NB4 (cell line): ENCODE data around the gene NENF.

Source experiments
- MYC ChIP-seq: IDR thresholded peaks from 2 replicates; pipeline ENCODE4 v1.6.1; 2011; ENCODE audit warnings: low read depth, low read length
- POLR2A ChIP-seq: IDR thresholded peaks from 2 replicates; pipeline ENCODE4 v1.6.1; 2011; ENCODE audit warnings: mild to moderate bottlenecking; ENCODE audit not compliant: insufficient read length; ENCODE audit errors: extremely low read depth
- TF ChIP-seq, protein P1 (sequence below): IDR thresholded peaks from one replicate; pipeline ENCODE4 v1.5.1; 2012; ENCODE audit warnings: low read depth, low read length

DNA sequence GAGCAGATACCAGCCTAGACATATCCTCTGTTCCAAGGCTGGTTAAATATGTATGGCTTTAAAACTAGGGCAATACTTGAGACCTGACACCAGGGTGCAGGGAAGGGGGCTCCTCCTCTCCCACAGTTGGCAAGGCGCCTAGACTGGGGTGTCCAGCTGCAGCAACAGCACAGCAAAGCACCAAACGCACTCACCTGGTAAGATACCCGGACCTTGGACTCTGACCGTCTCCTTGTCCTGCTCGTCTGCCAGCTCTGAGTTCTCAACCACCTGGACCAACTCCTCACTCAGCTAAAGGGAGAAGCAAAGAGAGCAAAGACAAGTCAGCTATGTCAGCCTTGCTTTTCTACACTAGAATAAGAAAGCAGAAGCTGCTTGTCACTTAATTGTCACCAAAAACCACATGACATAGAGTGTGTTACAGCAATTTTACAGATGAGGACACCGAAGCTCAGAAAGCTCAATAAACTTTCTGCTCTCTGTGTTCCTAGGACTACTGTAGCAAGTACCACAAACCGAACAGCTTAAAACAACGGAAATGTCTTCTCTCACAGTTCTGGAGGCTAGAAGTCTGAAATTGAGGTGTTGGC, 22.4 kb upstream of the NENF start:
- no peak for TF ChIP-seq POLR2A
- TF ChIP-seq, protein P1, sequence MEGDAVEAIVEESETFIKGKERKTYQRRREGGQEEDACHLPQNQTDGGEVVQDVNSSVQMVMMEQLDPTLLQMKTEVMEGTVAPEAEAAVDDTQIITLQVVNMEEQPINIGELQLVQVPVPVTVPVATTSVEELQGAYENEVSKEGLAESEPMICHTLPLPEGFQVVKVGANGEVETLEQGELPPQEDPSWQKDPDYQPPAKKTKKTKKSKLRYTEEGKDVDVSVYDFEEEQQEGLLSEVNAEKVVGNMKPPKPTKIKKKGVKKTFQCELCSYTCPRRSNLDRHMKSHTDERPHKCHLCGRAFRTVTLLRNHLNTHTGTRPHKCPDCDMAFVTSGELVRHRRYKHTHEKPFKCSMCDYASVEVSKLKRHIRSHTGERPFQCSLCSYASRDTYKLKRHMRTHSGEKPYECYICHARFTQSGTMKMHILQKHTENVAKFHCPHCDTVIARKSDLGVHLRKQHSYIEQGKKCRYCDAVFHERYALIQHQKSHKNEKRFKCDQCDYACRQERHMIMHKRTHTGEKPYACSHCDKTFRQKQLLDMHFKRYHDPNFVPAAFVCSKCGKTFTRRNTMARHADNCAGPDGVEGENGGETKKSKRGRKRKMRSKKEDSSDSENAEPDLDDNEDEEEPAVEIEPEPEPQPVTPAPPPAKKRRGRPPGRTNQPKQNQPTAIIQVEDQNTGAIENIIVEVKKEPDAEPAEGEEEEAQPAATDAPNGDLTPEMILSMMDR = no peak
- TF ChIP-seq MYC = no peak
